Astrocyte (in vitro differentiated cells and primary cell): ENCODE data around the gene EID2B.

Source experiments
- CTCF ChIP-seq: IDR thresholded peaks from 2 replicates; pipeline ENCODE4 v1.5.1; 2011; ENCODE audit warnings: low read depth, mild to moderate bottlenecking, inconsistent platforms, low read length, moderate library complexity; ENCODE audit not compliant: insufficient read depth
- EZH2 ChIP-seq: IDR thresholded peaks from 2 replicates; pipeline ENCODE4 v1.6.1; 2012; ENCODE audit warnings: mild to moderate bottlenecking, low read length, inconsistent platforms; ENCODE audit not compliant: insufficient read depth

GRCh38 chr19:39494661-39495060 lies 38.0 kb downstream of the EID2B start:
- TF ChIP-seq CTCF = no peak
- TF ChIP-seq EZH2 = no peak
